HG03045 (cell line): ENCODE results near the gene PRLR.
"Not testable (repeated sequence)": the region's sequence is repeated elsewhere in the genome, so short reads cannot be mapped to it uniquely, and the experiment has no call there.

ENCODE experiments used
- ATAC-seq: cut with Tn5 transposase; IDR thresholded peaks from one replicate; pipeline ENCODE4 v1.9.1; 2021; ENCODE audit warnings: mild to moderate bottlenecking, moderate library complexity; ENCODE audit not compliant: unreplicated experiment

The PRLR gene

GRCh38 chr5:35045280-35045679, 185.0 kb downstream of the PRLR start:
- ATAC-seq, result no peak

GRCh38 chr5:35044649-35045048, 185.6 kb downstream of the PRLR start:
- no peak for ATAC-seq

GRCh38 chr5:35042781-35043180, 187.5 kb downstream of the PRLR start:
- no peak for ATAC-seq

- ATAC-seq, result no peak
Observed at GRCh38 chr5:35041261-35041660, 189.0 kb downstream of the PRLR start.

- no peak for ATAC-seq
Observed at GRCh38 chr5:35038891-35039290, 191.4 kb downstream of the PRLR start.

- no peak for ATAC-seq
Observed at GRCh38 chr5:35036536-35036935, 193.8 kb downstream of the PRLR start.

GRCh38 chr5:35035929-35036328, 194.4 kb downstream of the PRLR start:
- ATAC-seq, result not testable (repeated sequence)

- ATAC-seq, result no peak
Observed at GRCh38 chr5:35035271-35035670, 195.0 kb downstream of the PRLR start.

- ATAC-seq, result no peak
Observed at GRCh38 chr5:35032356-35032755, 197.9 kb downstream of the PRLR start.

GRCh38 chr5:35031276-35031675, 199.0 kb downstream of the PRLR start:
- ATAC-seq, result no peak

- no peak for ATAC-seq
Observed at GRCh38 chr5:35030426-35031100, 199.7 kb downstream of the PRLR start.

- no peak for ATAC-seq
Observed at GRCh38 chr5:35029333-35029732, 201.0 kb downstream of the PRLR start.

- ATAC-seq, result no peak
Observed at GRCh38 chr5:35026941-35027340, 203.3 kb downstream of the PRLR start.

- ATAC-seq, result no peak
Observed at GRCh38 chr5:35026280-35026840, 203.9 kb downstream of the PRLR start.

- no peak for ATAC-seq
Observed at GRCh38 chr5:35024911-35025510, 205.3 kb downstream of the PRLR start.

- no peak for ATAC-seq
Observed at GRCh38 chr5:35023391-35024178, 206.7 kb downstream of the PRLR start.

- peak; percentile 50 for ATAC-seq
Observed at GRCh38 chr5:35016174-35017051, 213.9 kb downstream of the PRLR start.

GRCh38 chr5:35015063-35015462, 215.2 kb downstream of the PRLR start:
- no peak for ATAC-seq

- no peak for ATAC-seq
Observed at GRCh38 chr5:35012796-35013195, 217.5 kb downstream of the PRLR start.

GRCh38 chr5:35012365-35012764, 217.9 kb downstream of the PRLR start:
- ATAC-seq, result no peak

GRCh38 chr5:35010676-35011075, 219.6 kb downstream of the PRLR start:
- no peak for ATAC-seq
